Kidney (tissue), 14 donors: ENCODE measurements around the gene PPP2R2B. TPM values are rescaled to one million over a fixed set of nuclear protein-coding genes. Genes with fewer than 3 reads are reported as not detected.
"Not testable (repeated sequence)": the region's sequence is repeated elsewhere in the genome, so short reads cannot be mapped to it uniquely, and the experiment has no call there.

Experiments used
- DNase-seq, 5 donors: peaks; one replicate each; pipeline ENCODE4 v3.0.0-alpha.2; 2013 to 2020
- FAIRE-seq: peaks from 2 replicates; lab custom pipeline; 2012; peaks lifted over from hg19 to GRCh38; lab: Jason Lieb, UNC
- H3K27ac ChIP-seq, 2 donors: one replicate each; pipeline ENCODE4 v1.7.0; 2013; ENCODE audit warnings: low read depth in 2 of 2, low read length in 2 of 2, inconsistent platforms in 1 of 2
- H3K27me3 ChIP-seq: one replicate; pipeline ENCODE4 v1.7.1; 2013; ENCODE audit warnings: low read length, inconsistent platforms; ENCODE audit not compliant: control insufficient read depth, insufficient read depth
- H3K36me3 ChIP-seq, 3 donors: one replicate each; pipeline versions ENCODE4 v1.7.0 to v1.7.1; 2013; ENCODE audit warnings: low read length in 3 of 3, control low read depth in 1 of 3, inconsistent platforms in 1 of 3; ENCODE audit not compliant: insufficient read depth in 3 of 3, control insufficient read depth in 2 of 3
- H3K4me1 ChIP-seq, 3 donors: one replicate each; pipeline versions ENCODE4 v1.7.0 to v1.7.1; 2013; ENCODE audit warnings: low read length in 3 of 3, inconsistent platforms in 1 of 3, low read depth in 1 of 3; ENCODE audit not compliant: control insufficient read depth in 2 of 3, insufficient read depth in 2 of 3
- H3K4me3 ChIP-seq, 3 donors: one replicate each; pipeline versions ENCODE4 v1.7.0 to v1.8.1; 2013; ENCODE audit warnings: low read length in 3 of 3, control low read depth in 1 of 3, inconsistent platforms in 1 of 3
- H3K9ac ChIP-seq, 3 donors: one replicate each; pipeline versions ENCODE4 v1.7.0 to v1.7.1; 2013; ENCODE audit warnings: low read length in 3 of 3, control low read depth in 1 of 3, inconsistent platforms in 1 of 3
- H3K9me3 ChIP-seq, 3 donors: one replicate each; pipeline versions ENCODE4 v1.7.0 to v1.7.1; 2013; ENCODE audit warnings: low read length in 3 of 3, control low read depth in 1 of 3, inconsistent platforms in 1 of 3; ENCODE audit not compliant: control insufficient read depth in 2 of 3, insufficient read depth in 1 of 3
- CTCF ChIP-seq: IDR thresholded peaks from 3 replicates; pipeline ENCODE4 v1.5.1; 2012; ENCODE audit warnings: mild to moderate bottlenecking, moderate library complexity, borderline replicate concordance; ENCODE audit not compliant: insufficient read depth; ENCODE audit errors: extremely low read depth
- intact Hi-C: fragments of 100-400 bp; cut with DNase I; formaldehyde crosslinking; loops from one replicate; pipeline ENCODE4 v1.11.1; 2022
- polyA plus RNA-seq: library from polyadenylated mRNA; stranded (reverse); fragments of 350-450 nt; fragmentation: Illumina TruSeq; extraction: RNeasy Lipid Tissue Mini Kit (QIAGEN cat#74804); gene quantifications from one replicate; pipeline ENCODE4 v1.2.3, GENCODE V29; 2014; ENCODE audit warnings: low read depth, low replicate concordance; ENCODE audit not compliant: insufficient read depth
- total RNA-seq: library from RNA; stranded (reverse); fragmentation: NEBNext Ultra II Directional; extraction: Animal tissue kit (Norgen Biotek cat#: 25700); gene quantifications from one replicate; pipeline ENCODE4 v1.2.1, GENCODE V29; 2021
- donor health status: control.
- donor health status: control.
- donor health status: control.
- donor health status: control.
- donor health status: control.
- donor health status: DM: yes; HTN: yes; CAD: no.
- donor health status: Normal renal cell carcinoma (clear cell type).

The PPP2R2B gene
- total and polyA plus RNA-seq, 2 donors from 2014 or later, result 4.0 to 8.2 TPM

- FAIRE-seq (no peak), DNase-seq (no peak)
- H3K36me3 ChIP-seq, result no peaks in the 10 kb centered on the region
Observed at GRCh38 chr5:146734936-146735577, 143.5 kb downstream of the PPP2R2B start.

GRCh38 chr5:146732962-146733361 lies 145.6 kb downstream of the PPP2R2B start:
- H3K9ac ChIP-seq, result no peak overlapping the region
- H3K27ac ChIP-seq, result no peak overlapping the region
- H3K36me3 ChIP-seq, result no peaks in the 10 kb centered on the region
- H3K9me3 ChIP-seq, result peaks cover 0 to 4% (median 0%) of the 10 kb centered on the region in 3 donors
- no peaks in the 10 kb centered on the region for H3K4me1 ChIP-seq
- DNase-seq, result no peak
- no peaks in the 10 kb centered on the region for H3K27me3 ChIP-seq
- H3K4me3 ChIP-seq, result no peak overlapping the region
- FAIRE-seq, result no peak
- intact Hi-C loops, result no loop called here
- no peak for TF ChIP-seq CTCF

More at GRCh38 chr5:146734936-146735577, 143.5 kb downstream of the PPP2R2B start:
- H3K27me3 ChIP-seq, result no peaks in the 10 kb centered on the region
- no peaks in the 10 kb centered on the region for H3K4me1 ChIP-seq
- H3K9me3 ChIP-seq, result no peaks in the 10 kb centered on the region
- no peak overlapping the region for H3K27ac ChIP-seq
- H3K9ac ChIP-seq, result no peak overlapping the region
- intact Hi-C loops, result no loop called here
- no peak for TF ChIP-seq CTCF
- no peak overlapping the region for H3K4me3 ChIP-seq

GRCh38 chr5:146731909-146732659 lies 146.5 kb downstream of the PPP2R2B start:
- H3K4me3 ChIP-seq, result no peak overlapping the region
- H3K36me3 ChIP-seq, result no peaks in the 10 kb centered on the region
- no peak for TF ChIP-seq CTCF
- H3K27me3 ChIP-seq, result no peaks in the 10 kb centered on the region
- H3K27ac ChIP-seq, result no peak overlapping the region
- H3K9me3 ChIP-seq, result peaks cover 0 to 4% (median 0%) of the 10 kb centered on the region in 3 donors
- FAIRE-seq, result no peak
- no peak for DNase-seq
- no peaks in the 10 kb centered on the region for H3K4me1 ChIP-seq
- intact Hi-C loops, result no loop called here
- H3K9ac ChIP-seq, result no peak overlapping the region

- intact Hi-C loops, H3K36me3 ChIP-seq, H3K9ac ChIP-seq, H3K27ac ChIP-seq, H3K9me3 ChIP-seq, H3K4me3 ChIP-seq, DNase-seq, H3K27me3 ChIP-seq, H3K4me1 ChIP-seq, FAIRE-seq: not testable (repeated sequence)
Observed at GRCh38 chr5:146728746-146729145, 149.8 kb downstream of the PPP2R2B start.
